Keratinocyte (primary cell): ENCODE data around the gene DAPK1.

Experiments used
- CTCF ChIP-seq, 3 experiments: IDR thresholded peaks in 1 of 3; conservative IDR thresholded peaks in 1 of 3; optimal IDR thresholded peaks in 1 of 3; 2 replicates in 2 of 3; 3 replicates in 1 of 3; pipeline versions ENCODE3 to v1.5.1; 2011; ENCODE audit warnings: low read length in 3 of 3, mild to moderate bottlenecking in 3 of 3, moderate library complexity in 2 of 3, control low read depth in 1 of 3, inconsistent platforms in 1 of 3; ENCODE audit not compliant: insufficient read depth in 2 of 3; ENCODE audit errors: extremely low read depth in 1 of 3
- EZH2 ChIP-seq: IDR thresholded peaks from one replicate; pipeline ENCODE4 v1.6.1; 2012; ENCODE audit warnings: inconsistent platforms, mild to moderate bottlenecking, low read length, moderate library complexity

- TF ChIP-seq CTCF (optimal IDR thresholded peaks at IDR 0.05 in 1 of 3, IDR thresholded peaks at IDR 0.05 in 1 of 3, conservative IDR thresholded peaks at IDR 0.05 in 1 of 3; ENCODE audit: extremely low read depth in 1 of 3, insufficient read depth in 2 of 3, low read length in 3 of 3) (no peak), EZH2 (no peak)
These were observed 14.6 kb downstream of the DAPK1 start for GRCh38 chr9:87512311-87512710.
